Measurements from ENCODE around the gene OXCT2.
"Not testable (repeated sequence)": the region's sequence is repeated elsewhere in the genome, so short reads cannot be mapped to it uniquely, and the experiment has no call there.

Gene OXCT2

DNA sequence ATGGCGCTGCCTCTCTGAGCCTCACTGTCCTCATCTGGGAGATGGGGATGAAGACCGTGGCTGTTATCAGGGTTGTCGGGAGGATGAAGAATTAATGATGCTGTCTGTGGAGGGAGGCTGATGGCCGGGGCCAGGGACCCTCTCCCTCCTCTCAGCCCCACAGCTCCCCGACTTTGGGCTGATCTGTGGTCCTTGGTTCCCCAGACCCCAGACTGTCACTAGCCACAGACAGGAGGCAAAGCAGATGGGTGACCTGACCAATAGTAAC lies 15.9 kb upstream of the OXCT2 start:
- DNase-seq = not testable (repeated sequence)

DNA sequence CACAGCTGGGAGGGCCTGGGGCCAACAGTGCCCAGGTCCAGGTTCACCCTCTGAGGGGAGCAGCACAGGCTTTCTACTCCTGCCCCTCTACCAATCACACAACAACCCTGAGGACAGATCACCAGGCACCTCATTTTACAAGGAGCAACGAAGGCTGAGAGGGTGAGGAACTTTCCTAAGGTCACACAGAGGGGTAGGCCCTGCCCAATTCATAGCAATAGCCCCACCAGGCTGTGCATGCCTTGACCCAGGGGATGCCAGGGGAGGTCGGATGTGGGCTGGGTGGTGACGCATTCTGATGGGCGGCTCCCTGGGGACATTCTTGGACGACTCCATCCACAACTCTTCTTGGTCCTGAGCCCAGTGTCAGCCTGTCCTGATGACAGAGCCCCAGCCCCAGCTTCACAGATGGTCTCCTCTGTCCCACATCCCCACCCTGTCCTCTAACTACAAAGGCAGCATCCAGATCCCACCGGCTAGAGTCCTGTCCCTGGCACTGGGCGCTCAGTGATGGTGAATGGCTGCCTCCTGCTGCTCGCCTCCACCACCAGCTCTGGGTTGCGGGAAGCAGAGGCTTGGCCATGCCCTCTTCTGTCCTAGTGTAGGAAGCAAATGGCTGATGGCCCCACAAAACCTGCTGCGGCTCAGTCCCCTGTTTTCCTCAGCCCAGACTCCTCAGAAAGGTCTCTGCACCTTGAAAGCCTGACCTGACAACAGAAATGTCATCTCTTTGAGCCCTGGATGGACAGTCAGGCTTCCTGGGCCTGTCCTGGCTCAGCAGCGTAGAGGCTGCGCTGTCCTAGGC lies 15.4 kb upstream of the OXCT2 start:
- DNase-seq = not testable (repeated sequence)

DNA sequence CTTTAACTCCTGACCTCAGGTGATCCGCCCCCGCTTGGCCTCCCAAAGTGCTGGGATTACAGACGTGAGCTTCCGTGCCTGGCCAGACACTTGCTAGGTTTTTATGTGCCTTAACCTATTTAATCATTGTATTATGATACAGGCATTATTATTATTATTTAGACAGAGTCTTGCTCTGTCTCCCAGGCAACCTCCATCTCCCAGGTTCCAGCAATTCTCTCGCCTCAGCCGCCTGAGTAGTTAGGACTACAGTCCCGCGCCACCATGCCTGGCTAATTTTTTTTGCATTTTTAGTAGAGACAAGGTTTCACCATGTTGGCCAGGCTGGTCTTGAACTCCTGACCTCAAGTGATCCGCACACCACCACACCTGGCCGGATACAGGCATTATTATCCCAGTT lies 11.5 kb upstream of the OXCT2 start:
- DNase-seq = not testable (repeated sequence)

DNA sequence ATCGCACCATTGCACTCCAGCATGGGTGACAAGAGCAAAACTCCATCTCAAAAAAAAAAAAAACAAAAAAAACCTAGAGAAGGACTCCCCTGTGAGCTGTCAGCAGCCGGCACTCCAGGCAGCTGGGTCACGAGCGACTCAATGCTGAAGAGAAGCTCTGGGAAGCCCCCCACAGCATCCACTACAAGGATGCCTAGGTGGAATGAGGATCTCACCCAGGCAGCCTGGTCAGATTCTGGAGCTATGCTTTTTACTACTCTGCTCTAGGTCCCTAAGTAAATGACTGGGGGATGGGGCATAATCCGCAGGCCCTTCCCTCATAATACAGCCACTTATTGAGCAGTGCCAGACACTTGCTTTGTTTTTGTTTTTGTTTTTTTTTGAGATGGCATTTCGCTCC lies 11.0 kb upstream of the OXCT2 start:
- DNase-seq = no peak

DNA sequence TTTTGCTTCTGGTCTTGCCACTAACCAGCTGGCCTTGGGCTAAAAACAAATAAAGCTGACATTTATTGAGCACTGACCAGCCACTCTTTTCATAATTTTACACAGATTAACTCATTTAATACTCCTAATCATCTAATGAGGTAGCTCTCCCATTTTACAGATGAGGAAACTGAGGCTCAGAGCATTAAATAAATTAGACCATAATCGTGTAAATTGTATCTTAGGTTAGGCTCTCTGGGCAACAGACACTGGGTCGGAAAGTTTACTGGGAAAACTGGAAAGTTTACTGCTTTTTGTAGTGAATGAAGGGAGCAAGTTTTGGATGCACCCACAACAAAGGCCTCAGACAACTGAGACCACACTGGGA lies 10.2 kb upstream of the OXCT2 start:
- no peak for DNase-seq

DNA sequence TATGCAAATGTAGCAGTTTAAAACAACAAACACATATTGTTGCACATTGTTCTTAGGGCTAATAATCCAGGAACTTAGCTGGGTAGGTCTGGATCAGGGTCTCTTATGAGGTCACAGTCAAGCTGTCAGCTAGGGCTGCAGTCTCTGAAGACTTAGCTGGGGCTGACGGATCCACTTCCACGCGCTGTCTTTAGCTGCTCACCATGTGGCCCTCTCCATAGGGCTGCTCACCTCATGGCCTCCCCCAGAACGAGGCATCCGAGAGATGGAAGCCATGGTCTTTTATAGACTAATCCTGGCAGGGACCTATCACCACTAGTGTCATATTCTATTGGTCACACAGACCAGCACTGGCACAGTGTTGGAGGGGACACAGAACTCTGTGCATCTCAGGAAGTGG lies 8.7 kb upstream of the OXCT2 start:
- no peak for DNase-seq

DNA sequence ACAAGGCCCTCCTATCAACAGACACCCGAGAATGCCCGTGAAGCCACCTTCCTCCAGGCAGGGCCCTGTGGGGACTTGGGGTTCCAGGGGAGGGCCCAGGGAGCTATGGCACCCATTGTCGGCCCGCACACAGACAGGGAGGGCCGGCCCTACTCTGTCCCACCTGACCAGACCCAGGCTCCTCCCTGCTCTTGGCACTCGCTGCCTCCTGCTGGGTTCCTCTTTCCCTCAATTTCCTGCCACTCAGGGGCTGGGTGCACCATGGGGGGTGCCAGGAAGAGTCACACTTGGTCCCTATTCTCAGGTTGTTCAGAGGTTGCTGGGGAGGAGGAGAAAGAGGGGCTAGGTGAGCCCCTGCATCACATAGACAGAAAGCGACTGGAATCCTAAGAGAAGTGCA lies 8.0 kb upstream of the OXCT2 start:
- DNase-seq = no peak

DNA sequence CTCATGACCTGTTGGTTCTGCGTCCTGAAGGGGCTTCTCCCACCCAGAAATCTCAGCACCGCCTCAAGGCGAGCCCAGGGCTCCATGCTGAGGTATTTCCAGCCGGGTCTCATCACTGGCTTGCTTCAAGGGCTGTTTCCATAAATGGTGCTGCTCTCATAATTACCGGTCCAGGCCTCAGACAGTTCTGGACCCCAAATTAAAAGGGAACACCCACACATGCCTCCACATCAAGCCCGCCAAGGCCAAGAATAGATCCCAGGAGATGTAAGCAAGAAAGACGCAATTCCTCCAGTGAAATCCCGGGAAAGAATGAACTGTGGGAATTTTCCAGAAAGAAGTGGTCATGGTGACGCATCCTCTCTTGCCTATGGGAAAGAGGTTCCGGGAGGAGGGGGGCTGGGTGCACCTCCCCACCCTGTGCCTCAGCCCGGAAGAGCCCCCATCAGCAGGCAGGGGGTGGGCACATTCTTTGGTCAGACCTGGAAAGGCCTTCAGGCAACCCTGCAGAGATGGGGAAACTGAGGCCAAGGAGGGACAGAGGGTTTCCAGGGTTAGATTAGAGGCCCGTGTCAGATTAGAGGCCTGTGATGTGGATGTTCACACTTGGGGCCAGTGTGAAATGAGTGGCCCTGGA lies 7.4 kb upstream of the OXCT2 start:
- not testable (repeated sequence) for DNase-seq

DNA sequence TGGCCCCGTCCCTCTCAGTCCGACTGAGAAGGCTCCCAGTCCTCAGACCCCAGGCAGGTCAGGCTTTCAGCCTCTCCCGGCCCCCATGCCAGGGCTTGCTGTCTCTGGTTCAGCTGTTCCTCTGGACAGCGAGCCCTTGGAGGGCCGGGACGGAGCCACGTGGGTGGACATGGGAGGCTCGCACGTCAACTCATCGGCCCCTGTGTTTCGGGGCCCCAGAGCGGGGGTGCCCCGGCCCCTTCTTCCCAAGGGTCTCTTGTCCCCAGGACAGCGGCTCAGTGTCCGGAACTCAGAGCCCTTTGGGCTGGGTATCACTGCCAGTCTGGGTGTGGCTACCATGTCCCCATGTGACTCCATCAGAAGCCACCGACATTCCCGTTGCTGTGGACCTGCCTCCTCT lies 6.7 kb upstream of the OXCT2 start:
- not testable (repeated sequence) for DNase-seq

DNA sequence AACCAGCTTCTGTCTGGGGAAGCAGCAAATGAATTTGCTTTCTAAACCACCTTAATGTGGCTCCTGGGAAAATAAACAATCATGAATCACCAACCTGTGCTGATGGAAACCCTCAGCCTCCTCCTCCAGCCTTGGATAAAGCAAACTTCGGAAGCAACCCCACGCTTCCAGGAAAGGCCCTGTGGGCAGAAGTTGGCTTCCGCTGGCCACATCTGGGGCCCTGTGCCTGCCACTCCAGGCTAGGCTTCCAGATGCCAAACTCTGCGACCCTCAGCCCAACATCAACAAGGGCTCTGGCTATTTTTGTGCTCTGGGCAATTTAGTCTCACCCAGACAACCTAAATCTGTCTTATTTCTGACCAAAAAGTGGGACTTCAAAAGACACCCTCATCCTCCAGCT lies 6.2 kb upstream of the OXCT2 start:
- DNase-seq = no peak

DNA sequence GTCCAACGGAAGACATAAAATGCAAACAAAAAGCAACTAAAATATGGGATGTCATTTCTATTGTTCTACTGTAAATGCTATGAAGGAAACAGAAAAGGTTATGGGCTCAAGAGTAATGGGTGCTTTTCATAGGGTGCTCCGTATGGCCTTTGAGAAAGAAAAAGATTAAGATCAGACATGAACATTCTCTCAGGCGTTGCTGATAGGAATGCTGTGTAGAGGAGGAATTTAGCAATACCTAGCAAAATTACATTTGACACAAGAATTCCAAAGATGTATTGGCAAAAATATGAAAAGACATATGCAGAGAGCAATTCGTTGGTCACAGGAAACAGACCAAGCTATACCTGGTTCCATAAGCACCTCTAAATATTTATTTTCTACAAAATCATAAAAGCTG lies 5.7 kb upstream of the OXCT2 start:
- DNase-seq = no peak

DNA sequence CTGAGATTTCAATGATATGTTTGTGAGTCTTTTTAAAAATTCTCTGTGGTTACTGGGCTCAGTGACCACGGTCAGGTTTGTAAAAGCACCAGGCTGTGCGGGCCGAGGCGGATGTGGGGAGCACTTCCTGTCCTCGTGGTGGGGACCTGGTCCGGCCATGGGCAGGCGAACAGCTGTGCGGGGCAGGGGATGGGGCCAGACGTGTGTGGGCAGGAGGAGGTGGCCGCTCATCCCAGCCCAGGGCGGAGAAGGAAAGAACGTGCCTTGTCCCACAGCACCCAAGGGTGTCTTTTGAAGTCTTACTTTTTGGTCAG lies 5.2 kb upstream of the OXCT2 start:
- DNase-seq = no peak

DNA sequence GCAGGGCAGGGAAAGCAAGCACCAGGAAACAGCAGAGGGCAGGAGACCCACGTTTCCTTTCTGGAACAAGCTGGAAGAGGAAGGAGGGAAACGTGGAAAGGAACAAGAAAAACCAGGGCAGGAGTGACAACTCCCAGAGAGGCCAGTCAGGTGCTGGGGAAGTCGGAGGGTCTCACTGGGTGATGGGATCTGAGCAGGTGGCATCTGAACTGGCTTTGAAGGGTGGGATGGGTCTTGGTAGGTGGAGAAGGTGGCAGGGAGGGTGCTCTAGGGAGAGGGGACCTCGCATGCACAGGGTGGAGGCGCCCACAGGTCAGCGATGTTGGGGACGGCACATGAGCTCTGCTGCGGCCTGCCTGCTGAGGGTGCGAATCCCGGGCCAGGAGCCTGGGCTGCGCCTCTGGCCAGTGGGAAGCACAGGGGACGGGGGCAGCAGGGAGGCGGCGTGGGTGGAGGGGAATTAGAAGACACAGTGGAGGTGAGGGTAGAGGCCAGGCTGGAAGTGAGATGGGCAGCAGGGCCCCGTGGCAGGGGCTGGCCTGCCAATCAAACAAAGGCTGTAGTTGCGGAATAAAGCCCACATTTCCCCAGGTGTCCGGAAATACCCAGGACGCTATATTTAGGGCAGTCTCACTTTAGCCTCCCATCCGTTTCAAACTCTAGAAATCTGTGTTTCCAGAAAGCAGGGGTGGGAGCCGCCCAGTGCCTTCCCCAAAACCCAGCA lies 4.7 kb upstream of the OXCT2 start:
- DNase-seq = not testable (repeated sequence)

DNA sequence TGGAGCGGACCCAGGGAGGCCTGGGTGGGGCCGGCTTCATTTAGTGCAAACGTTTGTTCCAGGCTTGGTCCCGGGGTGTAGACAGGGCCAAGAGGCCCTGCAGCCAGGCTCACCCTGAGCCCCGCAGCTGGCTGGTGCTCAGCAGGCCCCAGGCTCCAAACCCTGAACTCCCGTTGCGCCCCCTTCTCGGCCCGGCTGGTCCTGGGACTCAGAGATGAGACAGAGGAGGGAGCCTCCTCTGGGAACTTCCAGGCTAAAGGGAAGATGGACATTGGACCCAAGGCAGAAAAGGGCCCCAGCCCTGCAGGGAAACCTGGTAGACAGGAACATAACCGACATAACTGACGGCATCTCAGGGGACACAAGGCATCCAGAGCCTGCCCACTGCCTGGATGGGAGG lies 4.0 kb upstream of the OXCT2 start:
- DNase-seq = not testable (repeated sequence)

DNA sequence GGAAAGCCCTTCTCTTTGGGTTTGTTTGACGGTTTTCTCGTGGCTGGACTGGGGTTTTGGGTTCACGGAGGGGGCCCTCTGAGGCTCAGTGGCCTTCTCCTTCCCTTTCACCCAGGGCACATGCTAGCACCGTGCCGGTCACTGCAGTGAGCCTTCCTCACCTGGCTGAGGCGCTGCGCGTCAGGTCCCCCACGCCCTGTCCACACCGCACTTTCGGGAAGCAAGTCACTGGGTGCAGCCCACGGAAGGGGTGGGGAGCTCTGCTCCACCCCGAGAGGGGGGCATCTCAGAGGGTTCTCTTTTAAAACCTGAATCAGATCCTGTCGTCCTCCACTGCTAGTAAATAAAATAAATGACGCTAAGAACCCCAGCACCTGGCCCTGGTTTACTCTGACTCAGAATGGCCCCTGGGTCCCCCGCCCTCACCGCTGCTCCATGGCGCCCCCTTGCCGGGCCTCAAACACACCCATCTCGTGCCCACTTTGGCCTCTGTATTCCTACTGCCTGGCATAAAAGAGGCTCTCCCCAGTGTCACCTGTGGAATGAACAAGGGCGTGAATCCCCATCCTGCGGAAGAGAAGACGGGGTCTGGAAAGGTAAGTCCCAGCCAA lies 2.3 kb upstream of the OXCT2 start:
- not testable (repeated sequence) for DNase-seq

DNA sequence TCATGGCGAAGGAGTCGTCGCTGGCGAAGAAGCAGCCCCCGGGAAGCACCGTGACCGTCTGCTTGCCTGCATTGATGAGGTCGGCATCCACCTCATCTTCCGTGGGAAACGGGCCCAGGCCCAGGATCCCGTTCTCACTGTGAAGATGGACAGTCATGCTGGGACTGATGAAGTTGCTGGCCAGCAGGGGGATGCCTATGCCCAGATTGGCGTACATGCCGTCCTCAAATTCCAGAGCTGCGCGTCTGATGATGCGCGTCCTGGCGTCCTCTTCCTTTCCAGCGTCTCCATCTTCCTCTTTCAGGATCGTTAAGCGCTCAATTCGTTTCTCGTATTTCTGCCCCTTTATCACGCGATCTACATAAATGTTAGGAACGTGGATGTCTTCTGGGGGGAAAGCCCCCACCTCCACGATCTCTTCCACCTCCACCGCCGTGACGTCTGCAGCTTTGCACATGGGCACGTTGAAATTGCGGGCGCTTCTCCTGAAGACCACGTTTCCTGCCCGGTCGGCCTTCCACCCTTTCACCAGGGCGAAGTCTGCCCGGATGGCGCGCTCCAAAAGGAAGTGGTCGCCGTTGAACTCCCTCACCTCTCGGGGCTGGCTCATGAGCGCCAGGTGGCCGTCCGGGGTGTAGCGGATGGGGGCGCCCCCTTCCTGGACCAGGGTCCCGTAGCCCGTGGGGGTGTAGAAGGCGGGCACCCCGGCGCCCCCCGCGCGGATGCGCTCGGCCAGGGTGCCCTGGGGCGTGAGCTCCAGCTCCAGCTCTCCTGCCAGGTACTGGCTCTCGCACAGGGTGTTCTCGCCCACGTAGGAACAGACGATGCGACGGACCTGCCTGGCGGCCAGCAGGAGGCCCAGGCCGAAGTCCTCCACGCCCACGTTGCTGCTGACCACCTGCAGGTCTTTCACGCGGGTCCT lies 787 bp downstream of the OXCT2 start:
- DNase-seq = not testable (repeated sequence)

DNA sequence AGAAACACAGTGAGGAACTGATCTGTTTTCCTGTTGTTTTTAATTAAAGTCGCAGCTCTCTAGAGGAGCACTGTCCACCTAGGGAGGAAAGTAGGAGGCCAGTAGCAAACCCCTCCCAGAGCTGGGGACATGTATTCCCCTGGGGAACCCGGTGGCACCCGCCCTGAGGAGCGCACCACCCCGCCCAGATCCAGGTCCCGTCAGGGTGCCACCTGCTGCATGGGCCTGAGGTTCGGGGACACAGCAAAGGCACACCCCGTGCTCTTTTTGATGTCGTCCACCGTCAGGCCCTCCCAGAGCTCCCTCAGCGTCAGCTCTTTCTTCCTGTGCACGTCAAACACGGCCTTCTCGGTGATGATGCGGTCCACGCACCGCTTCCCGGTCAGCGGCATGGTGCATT lies 1.6 kb downstream of the OXCT2 start:
- not testable (repeated sequence) for DNase-seq

DNA sequence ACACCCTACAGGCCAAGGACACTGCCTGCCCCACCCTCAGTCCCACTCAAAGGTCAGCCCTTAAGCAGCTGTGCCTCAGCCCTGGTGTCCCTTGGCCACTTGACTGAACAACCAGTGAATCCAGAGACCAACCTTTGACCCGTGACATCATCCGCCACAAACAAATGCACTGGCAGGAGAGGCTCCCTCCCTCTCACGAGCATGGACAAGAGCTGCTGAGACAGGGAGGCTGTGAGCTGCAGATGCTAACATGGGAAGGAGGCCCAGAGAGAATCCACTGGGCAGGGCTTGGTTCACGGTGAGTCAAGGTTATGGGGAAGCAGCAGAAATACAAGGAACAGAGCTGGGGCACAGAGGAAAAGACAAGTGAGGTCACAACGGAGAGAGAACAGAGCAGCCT lies 4.7 kb downstream of the OXCT2 start:
- not testable (repeated sequence) for DNase-seq

DNA sequence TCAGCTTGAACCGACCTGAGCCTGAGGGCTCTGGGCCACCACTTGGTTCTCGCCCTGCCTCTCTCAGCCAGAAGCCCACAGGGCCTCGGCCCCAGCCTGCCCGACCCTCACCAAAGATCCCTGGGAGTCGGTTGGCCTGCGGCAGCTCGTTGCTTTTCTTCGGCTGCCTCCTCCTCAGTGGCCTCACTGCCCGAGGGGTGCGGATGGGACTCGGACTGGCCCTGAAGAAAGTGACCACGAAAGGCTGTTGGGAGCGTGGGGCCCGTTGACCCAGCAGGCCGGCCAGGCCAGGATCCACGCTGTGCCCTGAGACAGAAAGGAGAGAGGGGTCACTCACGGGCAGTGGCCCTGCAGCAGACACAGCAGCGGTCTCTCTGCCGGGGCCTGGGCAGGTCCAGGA lies 6.6 kb downstream of the OXCT2 start:
- DNase-seq = not testable (repeated sequence)

DNA sequence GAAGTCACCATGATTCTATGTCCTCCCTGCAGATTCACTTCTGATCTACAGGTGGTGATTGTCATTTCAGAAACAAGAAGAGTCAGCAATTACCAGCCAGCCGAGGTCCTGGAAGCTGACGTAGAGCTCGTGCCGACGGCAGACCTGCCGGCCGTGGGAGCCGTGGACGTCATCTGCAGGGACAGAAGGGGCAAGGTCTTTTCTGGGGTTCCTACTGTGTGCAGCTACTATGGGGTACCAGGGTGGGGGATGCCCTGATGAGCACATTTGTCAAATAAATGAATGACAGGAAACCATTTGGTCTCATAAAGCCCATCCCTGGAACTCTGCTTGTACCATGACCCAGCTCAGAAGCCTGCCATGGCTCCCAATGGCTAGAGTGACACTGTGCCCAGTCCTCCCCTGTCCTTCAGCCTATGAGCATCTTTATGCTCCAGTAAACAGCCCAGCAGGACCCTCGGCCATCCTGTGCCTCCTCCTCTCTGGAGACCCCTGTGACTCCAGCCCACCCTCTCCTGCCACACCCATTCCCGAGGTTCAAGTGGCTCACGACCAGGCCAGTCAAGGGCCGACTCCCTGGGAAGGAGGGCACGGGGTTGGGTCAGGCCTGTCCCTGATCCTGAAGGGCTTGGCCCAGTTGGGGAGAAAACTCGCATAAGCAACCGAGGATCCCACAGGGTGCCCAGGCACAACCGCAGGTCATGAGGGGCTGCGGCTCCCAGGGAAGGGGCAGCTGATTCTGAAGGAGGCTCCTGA lies 7.4 kb downstream of the OXCT2 start:
- not testable (repeated sequence) for DNase-seq

DNA sequence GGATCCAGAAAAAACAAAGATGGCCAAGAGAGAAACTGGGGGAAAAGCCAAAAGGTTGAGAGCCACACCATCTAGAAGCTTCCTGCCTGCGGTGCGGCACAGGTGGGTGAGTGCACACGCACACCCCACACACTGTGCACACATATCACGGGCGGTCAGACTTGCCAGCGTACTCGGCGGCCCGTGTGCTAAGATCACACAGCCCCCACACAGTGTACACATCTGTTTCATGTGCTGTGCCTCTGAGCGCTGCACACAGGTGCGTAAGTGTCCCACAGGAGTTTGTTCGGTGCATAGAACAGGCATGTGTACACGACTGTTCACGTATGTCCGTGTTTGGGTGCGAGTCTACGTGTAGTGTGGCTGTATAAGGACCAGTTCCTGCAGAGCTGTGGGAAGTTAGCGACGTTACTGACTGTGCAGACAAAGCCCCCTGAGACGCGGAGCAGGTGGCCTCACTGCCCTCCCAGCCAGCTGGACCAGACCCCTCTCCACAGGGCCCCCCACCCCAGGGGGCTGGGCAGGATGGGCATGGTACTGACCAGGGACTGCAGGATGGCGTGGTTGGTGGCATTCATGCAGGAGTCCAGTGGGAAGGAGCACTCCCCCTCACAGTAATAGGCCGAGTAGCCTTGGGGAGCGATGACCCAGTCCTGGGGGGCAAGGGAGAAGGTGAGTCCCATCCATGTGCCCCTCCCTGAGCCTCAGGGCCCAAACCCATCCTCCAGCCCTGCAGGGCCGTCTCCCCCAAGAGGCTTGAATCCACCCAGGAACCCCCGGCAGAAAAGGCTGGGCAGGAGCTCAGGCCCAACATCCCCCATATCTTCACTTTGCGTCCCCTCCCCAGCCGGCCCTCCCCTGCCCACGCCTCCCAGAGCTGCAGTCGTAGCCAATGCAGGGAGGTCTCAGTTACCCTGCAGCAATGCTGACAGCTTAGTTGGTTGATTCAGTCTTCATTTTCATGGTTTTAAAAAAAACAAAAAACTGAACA lies 8.3 kb downstream of the OXCT2 start:
- no peak for DNase-seq
